Loucy (cell line): ENCODE measurements around the gene GNS.

Experiments
- H2AFZ ChIP-seq: fragments of 200-600 bp; sonication (generic); 2 replicates; pipeline ENCODE4 v1.6.0; 2016; ENCODE audit warnings: antibody characterized with exemption, mild to moderate bottlenecking, low read length, moderate library complexity
- H3F3A ChIP-seq: fragments of 200-600 bp; 2 replicates; pipeline ENCODE4 v1.6.0; 2016; ENCODE audit warnings: antibody characterized with exemption, low read depth, mild to moderate bottlenecking
- H3K27me3 ChIP-seq: fragments of 200-600 bp; sonication (generic); 2 replicates; pipeline ENCODE4 v1.6.1; 2014; ENCODE audit warnings: low read length, mild to moderate bottlenecking; ENCODE audit not compliant: insufficient read depth, poor library complexity, severe bottlenecking
- H3K36me3 ChIP-seq: fragments of 200-600 bp; sonication (generic); 2 replicates; pipeline ENCODE4 v1.6.1; 2016; ENCODE audit warnings: low read length; ENCODE audit not compliant: insufficient read depth
- H3K4me1 ChIP-seq: fragments of 200-600 bp; sonication (generic); 2 replicates; pipeline ENCODE4 v1.5.1; 2014; ENCODE audit warnings: low read length, mild to moderate bottlenecking; ENCODE audit not compliant: insufficient read depth, poor library complexity, severe bottlenecking
- H3K4me2 ChIP-seq: fragments of 200-600 bp; sonication (generic); 2 replicates; pipeline ENCODE4 v1.6.0; 2014; ENCODE audit warnings: antibody characterized with exemption, low read length, low read depth, mild to moderate bottlenecking; ENCODE audit not compliant: poor library complexity, severe bottlenecking
- H3K4me3 ChIP-seq: fragments of 200-600 bp; sonication (generic); 2 replicates; pipeline ENCODE4 v1.5.1; 2014; ENCODE audit warnings: low read length, mild to moderate bottlenecking, mixed read lengths; ENCODE audit not compliant: poor library complexity, severe bottlenecking
- H3K79me2 ChIP-seq: fragments of 200-600 bp; sonication (generic); 2 replicates; pipeline ENCODE4 v1.6.1; 2014; ENCODE audit warnings: low read length; ENCODE audit not compliant: insufficient read depth
- H3K9ac ChIP-seq: fragments of 200-600 bp; sonication (generic); 2 replicates; pipeline ENCODE4 v1.6.0; 2014; ENCODE audit warnings: mild to moderate bottlenecking, low read depth, low read length, moderate library complexity; ENCODE audit not compliant: poor library complexity, severe bottlenecking
- H3K9me2 ChIP-seq: fragments of 200-600 bp; sonication (generic); replicated peaks from 2 replicates; pipeline ENCODE4 v1.6.1; 2016; ENCODE audit warnings: low read depth, low read length, mixed read lengths
- H3K9me3 ChIP-seq: fragments of 200-600 bp; sonication (generic); 2 replicates; pipeline ENCODE4 v1.6.1; 2014; ENCODE audit warnings: mild to moderate bottlenecking, antibody characterized with exemption, low read length, low read depth; ENCODE audit not compliant: insufficient read depth
- H4K20me1 ChIP-seq: fragments of 200-600 bp; sonication (generic); 2 replicates; pipeline ENCODE4 v1.6.0; 2014; ENCODE audit warnings: antibody characterized with exemption, low read length, mild to moderate bottlenecking; ENCODE audit not compliant: insufficient read depth, poor library complexity, severe bottlenecking
- CTCF ChIP-seq: fragments of 200-600 bp; sonication (generic); conservative IDR thresholded peaks from 2 replicates; pipeline ENCODE4 v1.5.1; 2014; ENCODE audit warnings: mild to moderate bottlenecking, antibody characterized with exemption, low read length
- EZH2phosphoT487 ChIP-seq: fragments of 200-600 bp; IDR thresholded peaks from 2 replicates; pipeline ENCODE4 v1.6.1; 2018; ENCODE audit warnings: antibody characterized with exemption, mild to moderate bottlenecking, moderate library complexity, borderline replicate concordance

GNS gene

GRCh38 chr12:64706857-64707256 lies 52.3 kb downstream of the GNS start:
- Histone ChIP-seq H2AFZ (no peak overlapping the region), H3K79me2 (no peaks in the 10 kb centered on the region), H4K20me1 (no peaks in the 10 kb centered on the region), H3K9me3 (no peaks in the 10 kb centered on the region), H3K36me3 (no peaks in the 10 kb centered on the region), H3K4me3 (no peak overlapping the region), H3K4me2 (no peak overlapping the region), H3F3A (no peaks in the 10 kb centered on the region), H3K27me3 (no peaks in the 10 kb centered on the region), H3K9me2 (no peaks in the 10 kb centered on the region), H3K9ac (no peak overlapping the region), H3K4me1 (peaks cover 6% of the 10 kb centered on the region)
- TF ChIP-seq EZH2phosphoT487: no peak
- TF ChIP-seq CTCF: no peak

- H2AFZ ChIP-seq: no peak overlapping the region
- no peaks in the 10 kb centered on the region for H4K20me1 ChIP-seq
- TF ChIP-seq EZH2phosphoT487: no peak
- TF ChIP-seq CTCF: no peak
- H3K27me3 ChIP-seq: no peaks in the 10 kb centered on the region
- no peak overlapping the region for H3K4me2 ChIP-seq
- H3K9ac ChIP-seq: no peak overlapping the region
- no peak overlapping the region for H3K4me3 ChIP-seq
- no peaks in the 10 kb centered on the region for H3K79me2 ChIP-seq
- H3F3A ChIP-seq: no peaks in the 10 kb centered on the region
- no peaks in the 10 kb centered on the region for H3K9me2 ChIP-seq
- H3K4me1 ChIP-seq: peaks cover 11% of the 10 kb centered on the region
- no peaks in the 10 kb centered on the region for H3K36me3 ChIP-seq
- no peaks in the 10 kb centered on the region for H3K9me3 ChIP-seq
Observed at GRCh38 chr12:64706306-64706705, 52.9 kb downstream of the GNS start.

- H3F3A ChIP-seq: no peaks in the 10 kb centered on the region
- H2AFZ ChIP-seq: no peak overlapping the region
- H3K4me1 ChIP-seq: peaks cover 19% of the 10 kb centered on the region
- H4K20me1 ChIP-seq: no peaks in the 10 kb centered on the region
- H3K79me2 ChIP-seq: no peaks in the 10 kb centered on the region
- H3K9me2 ChIP-seq: no peaks in the 10 kb centered on the region
- H3K4me2 ChIP-seq: peak overlapping the region; percentile 54
- H3K36me3 ChIP-seq: peaks cover 13% of the 10 kb centered on the region; the same call in 1 of the 2 replicates
- H3K27me3 ChIP-seq: no peaks in the 10 kb centered on the region
- peak overlapping the region; percentile 15 for H3K9ac ChIP-seq
- no peaks in the 10 kb centered on the region for H3K9me3 ChIP-seq
- H3K4me3 ChIP-seq: no peak overlapping the region
- TF ChIP-seq EZH2phosphoT487 (no peak), CTCF (no peak)
Observed at GRCh38 chr12:64701283-64701682, 57.9 kb downstream of the GNS start.
